ENCODE data around the gene SPEF2.

GRCh38 chr5:35811108-35811741 is 193.6 kb downstream of the SPEF2 start:
- TF ChIP-seq POLR2AphosphoS5 (IDR thresholded peaks at IDR 0.05; ENCODE audit: low read depth, low read length) (no peak), POLR2A (IDR thresholded peaks at IDR 0.05; ENCODE audit: low read depth, low read length) (no peak), POU2F2 (IDR thresholded peaks at IDR 0.05; ENCODE audit: low read depth, low read length) (no peak)

Data from GM12891 (cell line).